Measurements from ENCODE around the gene ADAM12.
"Not testable (repeated sequence)": the region's sequence is repeated elsewhere in the genome, so short reads cannot be mapped to it uniquely, and the experiment has no call there.

Gene ADAM12

GRCh38 chr10:126199221-126199998 is 188.9 kb downstream of the ADAM12 start:
- FAIRE-seq (no peak), DNase-seq (ENCODE audit: extremely low spot score, insufficient read length, low read depth) (no peak)

DNA sequence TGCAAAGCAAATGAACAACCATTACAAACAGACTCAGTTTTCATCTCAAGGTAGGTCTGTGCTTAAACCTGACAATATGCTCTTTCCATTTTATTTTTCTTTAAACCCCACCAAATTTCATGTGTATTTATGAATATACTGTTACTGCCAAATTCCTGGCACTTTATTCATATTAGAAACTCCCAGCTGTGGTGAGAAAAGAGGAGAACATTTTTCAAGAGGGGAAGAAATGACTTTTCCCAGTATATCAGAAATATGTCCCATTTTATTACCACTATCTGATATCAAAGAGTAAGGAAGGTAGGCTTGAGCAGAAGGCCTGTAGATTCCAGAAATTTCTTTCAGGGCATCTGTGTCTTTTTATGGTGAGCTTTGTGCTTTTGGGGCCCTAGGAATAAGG is 189.6 kb downstream of the ADAM12 start:
- FAIRE-seq (no peak), DNase-seq (ENCODE audit: extremely low spot score, insufficient read length, low read depth) (no peak)

GRCh38 chr10:126197036-126197543 is 191.2 kb downstream of the ADAM12 start:
- FAIRE-seq (no peak), DNase-seq (ENCODE audit: extremely low spot score, insufficient read length, low read depth) (no peak)

DNA sequence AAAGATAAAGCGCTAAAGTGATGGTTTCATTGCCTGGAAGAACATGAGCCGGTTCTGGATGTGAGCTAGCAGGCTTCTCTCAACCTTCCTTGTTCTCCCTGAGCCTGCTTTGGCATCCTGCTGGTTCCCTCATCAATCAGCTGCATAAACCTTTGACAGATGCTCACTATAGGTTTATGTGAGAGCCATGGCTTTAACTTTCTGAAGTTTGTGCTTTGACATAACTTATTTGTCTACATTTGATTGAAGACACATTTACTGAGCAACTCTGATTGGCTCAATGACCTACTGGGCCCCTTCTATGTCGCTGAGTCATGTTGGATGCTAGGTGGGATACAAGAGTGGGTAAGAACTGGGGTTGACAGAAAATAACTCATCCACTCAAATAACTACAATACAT is 192.0 kb downstream of the ADAM12 start:
- FAIRE-seq, result no peak
- no peak for DNase-seq (ENCODE audit: extremely low spot score, insufficient read length, low read depth)

- FAIRE-seq (no peak), DNase-seq (ENCODE audit: extremely low spot score, insufficient read length, low read depth) (no peak)
Measured at GRCh38 chr10:126191192-126191591, 197.1 kb downstream of the ADAM12 start.

DNA sequence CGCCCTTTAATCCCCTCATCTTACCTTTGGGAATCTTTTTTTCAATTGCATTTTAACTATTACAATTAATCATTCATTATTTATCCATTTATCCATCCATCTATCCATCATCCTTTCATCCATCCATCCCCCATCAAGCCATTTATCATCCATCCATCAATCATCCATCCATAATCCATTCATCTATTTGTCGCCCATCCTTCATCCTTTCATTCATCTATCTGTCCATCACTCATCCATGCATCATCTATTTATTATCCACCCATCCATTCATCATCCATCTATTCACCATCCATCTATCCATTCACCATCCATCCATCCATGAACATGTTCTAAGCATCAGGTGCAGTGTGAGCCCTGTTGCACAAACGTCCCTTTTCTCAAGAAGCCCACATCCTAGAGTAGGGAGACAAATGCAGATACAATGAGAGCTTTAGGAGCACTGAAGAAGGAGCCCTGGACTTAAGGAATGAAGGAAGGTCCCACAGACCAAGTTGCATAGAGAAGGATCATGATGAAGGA is 199.5 kb downstream of the ADAM12 start:
- DNase-seq (ENCODE audit: extremely low spot score, insufficient read length, low read depth) (no peak), FAIRE-seq (no peak)

DNA sequence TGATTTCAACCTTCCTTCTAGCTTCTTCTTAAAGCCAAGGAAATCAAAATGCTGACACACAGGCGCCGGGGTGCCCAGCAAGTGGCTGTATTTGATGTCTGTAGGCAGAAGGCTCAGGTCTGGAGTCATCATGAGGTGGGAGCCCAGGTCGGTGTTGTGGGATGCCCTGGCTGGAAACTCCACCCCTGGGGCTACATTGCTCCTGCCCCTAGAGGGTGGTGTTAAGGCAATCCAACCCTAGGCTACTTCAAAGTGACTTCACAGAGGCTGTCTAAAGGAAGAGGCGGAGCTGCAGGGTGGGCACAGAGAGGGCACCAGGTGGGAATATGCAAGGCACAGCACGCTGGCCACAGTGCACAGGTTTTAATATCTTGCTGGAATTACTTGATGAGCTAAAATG is 200.9 kb downstream of the ADAM12 start:
- FAIRE-seq (no peak), DNase-seq (ENCODE audit: extremely low spot score, insufficient read length, low read depth) (no peak)

GRCh38 chr10:126186766-126187165 is 201.5 kb downstream of the ADAM12 start:
- DNase-seq (ENCODE audit: extremely low spot score, insufficient read length, low read depth), result no peak
- FAIRE-seq, result no peak

- DNase-seq (ENCODE audit: extremely low spot score, insufficient read length, low read depth), result no peak
- FAIRE-seq, result no peak
Measured at GRCh38 chr10:126185676-126186447, 202.4 kb downstream of the ADAM12 start.

GRCh38 chr10:126181626-126182025 is 206.7 kb downstream of the ADAM12 start:
- FAIRE-seq, result no peak
- no peak for DNase-seq (ENCODE audit: extremely low spot score, insufficient read length, low read depth)

GRCh38 chr10:126179637-126180036 is 208.6 kb downstream of the ADAM12 start:
- no peak for FAIRE-seq
- DNase-seq (ENCODE audit: extremely low spot score, insufficient read length, low read depth), result no peak

- DNase-seq (ENCODE audit: extremely low spot score, insufficient read length, low read depth), result no peak
- FAIRE-seq, result no peak
Measured at GRCh38 chr10:126177417-126178030, 210.8 kb downstream of the ADAM12 start.

DNA sequence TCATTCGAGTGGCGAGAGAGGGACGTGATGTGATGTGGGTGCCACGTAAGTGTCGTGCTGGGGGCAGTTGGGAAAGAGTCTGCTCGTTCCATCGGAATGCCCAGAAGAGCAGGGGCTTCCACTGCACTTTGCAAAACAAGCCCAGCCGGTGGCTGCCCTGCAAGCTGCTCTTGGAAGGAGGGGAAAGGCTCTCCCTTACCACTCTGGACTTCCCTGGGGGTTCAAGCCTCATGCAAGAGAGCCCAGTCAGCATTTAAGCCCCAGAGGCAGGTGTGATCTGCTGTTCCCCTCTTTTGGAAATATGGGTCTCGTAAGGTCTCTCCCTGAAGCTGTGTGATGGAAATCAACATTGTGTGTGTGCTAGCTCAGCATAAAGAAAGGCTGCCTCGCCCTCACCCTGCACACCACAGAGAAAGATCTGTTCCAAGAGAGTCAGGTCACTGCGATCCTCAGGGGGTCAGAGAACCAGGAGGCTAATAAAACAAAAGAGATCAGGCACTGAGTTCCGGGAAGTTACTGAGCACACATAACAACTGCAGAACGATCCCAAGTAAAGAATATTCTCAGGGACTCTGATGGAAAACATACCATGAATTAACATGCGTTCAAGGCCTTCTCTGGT is 212.5 kb downstream of the ADAM12 start:
- FAIRE-seq (no peak), DNase-seq (ENCODE audit: extremely low spot score, insufficient read length, low read depth) (no peak)

DNA sequence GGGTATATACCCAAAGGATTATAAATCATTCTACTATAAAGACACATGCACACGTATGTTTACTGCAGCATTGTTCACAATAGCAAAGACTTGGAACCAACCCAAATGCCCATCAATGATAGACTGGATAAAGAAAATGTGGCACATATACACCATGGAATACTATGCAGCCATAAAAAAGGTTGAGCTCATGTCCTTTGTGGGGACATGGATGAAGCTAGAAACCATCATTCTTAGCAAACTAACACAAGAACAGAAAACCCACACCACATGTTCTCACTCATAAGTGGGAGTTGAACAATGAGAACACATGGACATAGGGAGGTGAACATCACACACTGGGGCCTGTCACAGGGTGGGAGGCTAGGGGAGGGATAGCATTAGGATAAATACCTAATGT is 215.5 kb downstream of the ADAM12 start:
- not testable (repeated sequence) for FAIRE-seq; DNase-seq (ENCODE audit: extremely low spot score, insufficient read length, low read depth)

- no peak for FAIRE-seq
- no peak for DNase-seq (ENCODE audit: extremely low spot score, insufficient read length, low read depth)
Measured at GRCh38 chr10:126171555-126171954, 216.7 kb downstream of the ADAM12 start.

DNA sequence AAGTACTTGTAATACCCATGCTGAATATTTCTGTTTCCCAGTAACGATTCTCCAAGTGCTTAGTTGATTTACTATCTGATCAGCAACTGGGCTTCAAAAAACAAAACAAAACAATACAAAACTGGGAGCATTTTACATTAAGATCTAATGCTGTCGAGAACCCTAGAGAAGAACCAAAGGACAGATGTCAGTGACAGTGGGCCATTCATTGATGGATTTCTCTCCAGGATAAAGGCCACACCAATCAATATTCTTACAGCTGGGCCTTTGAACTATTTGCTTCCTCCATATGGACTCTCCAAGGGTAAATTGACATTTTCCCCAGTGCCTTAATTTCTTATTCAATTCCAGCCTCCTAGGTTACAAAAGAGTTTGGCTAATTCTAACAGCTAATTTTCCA is 217.5 kb downstream of the ADAM12 start:
- DNase-seq (ENCODE audit: extremely low spot score, insufficient read length, low read depth) (no peak), FAIRE-seq (no peak)

DNA sequence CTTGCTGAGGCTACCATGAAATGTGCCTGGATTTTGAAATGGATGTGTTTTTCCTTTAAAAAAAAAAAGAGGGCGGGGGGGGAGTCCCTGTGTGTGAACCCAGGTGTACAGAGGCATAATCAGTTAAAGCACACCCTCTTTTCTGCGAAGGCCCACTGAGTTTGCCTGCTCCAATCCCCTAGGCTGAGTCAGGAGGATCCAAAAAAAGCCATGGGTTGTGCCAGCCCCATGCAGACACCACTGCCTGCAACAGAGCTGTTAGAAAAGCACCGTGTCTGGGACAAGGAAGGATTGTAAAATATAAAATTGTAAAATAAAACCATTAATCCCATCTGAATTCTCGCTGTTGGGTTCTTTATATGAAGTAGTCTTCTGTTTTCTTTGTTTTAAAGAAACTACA is 217.9 kb downstream of the ADAM12 start:
- FAIRE-seq, result no peak
- DNase-seq (ENCODE audit: extremely low spot score, insufficient read length, low read depth), result no peak

DNA sequence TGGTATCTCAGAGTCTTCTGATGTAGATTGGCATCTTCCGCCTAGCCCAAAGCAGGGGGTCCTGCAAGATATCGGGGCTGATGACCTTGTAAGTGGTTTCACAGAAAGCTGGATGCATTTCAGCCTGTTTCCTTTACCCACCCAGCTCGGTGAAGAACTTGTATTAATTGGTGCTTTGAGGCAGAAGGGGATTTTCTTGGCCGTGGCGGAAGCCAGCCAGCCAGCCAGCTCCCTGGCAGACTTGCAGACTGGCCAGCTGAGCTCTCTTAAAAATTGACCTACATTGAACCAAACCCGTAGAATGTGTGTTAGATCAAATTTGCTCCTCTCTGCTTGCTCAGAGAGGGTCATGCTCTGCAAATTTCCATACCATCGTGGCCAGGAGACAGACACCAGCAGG is 218.4 kb downstream of the ADAM12 start:
- no peak for FAIRE-seq
- DNase-seq (ENCODE audit: extremely low spot score, insufficient read length, low read depth), result no peak

- FAIRE-seq (no peak), DNase-seq (ENCODE audit: extremely low spot score, insufficient read length, low read depth) (no peak)
Measured at GRCh38 chr10:126166797-126167196, 221.5 kb downstream of the ADAM12 start.

- FAIRE-seq, result no peak
- no peak for DNase-seq (ENCODE audit: extremely low spot score, insufficient read length, low read depth)
Measured at GRCh38 chr10:126165874-126166273, 222.4 kb downstream of the ADAM12 start.

Data from GM18507 (cell line).